ENCODE results near the gene PAN3.

Gene PAN3

GRCh38 chr13:28314879-28315278, 176.5 kb downstream of the PAN3 start:
- no peak for DNase-seq

- peak; percentile 26 to 56 (median 38) for DNase-seq
These were observed 177.8 kb downstream of the PAN3 start for GRCh38 chr13:28316129-28316528.

- DNase-seq, result peak; percentile 56 to 84 (median 64)
These were observed 178.5 kb downstream of the PAN3 start for GRCh38 chr13:28316836-28317235.

GRCh38 chr13:28318496-28318895, 180.2 kb downstream of the PAN3 start:
- DNase-seq, result no peak

GRCh38 chr13:28319528-28319927, 181.2 kb downstream of the PAN3 start:
- DNase-seq, result no peak

- DNase-seq, result no peak
These were observed 181.9 kb downstream of the PAN3 start for GRCh38 chr13:28320209-28320608.

GRCh38 chr13:28320884-28321574, 182.7 kb downstream of the PAN3 start:
- DNase-seq, result no peak

- DNase-seq, result no peak
These were observed 183.4 kb downstream of the PAN3 start for GRCh38 chr13:28321756-28322155.

- DNase-seq, result no peak
These were observed 184.0 kb downstream of the PAN3 start for GRCh38 chr13:28322256-28322905.

- peak; percentile 80 to 90 (median 84) for DNase-seq
These were observed 185.9 kb downstream of the PAN3 start for GRCh38 chr13:28324181-28324789.

GRCh38 chr13:28325022-28325421, 186.7 kb downstream of the PAN3 start:
- DNase-seq, result no peak

- no peak for DNase-seq
These were observed 187.7 kb downstream of the PAN3 start for GRCh38 chr13:28326056-28326455.

GRCh38 chr13:28327373-28328270, 189.3 kb downstream of the PAN3 start:
- no peak for DNase-seq

- no peak for DNase-seq
These were observed 189.9 kb downstream of the PAN3 start for GRCh38 chr13:28328271-28328607.

- DNase-seq, result peak; percentile 77 to 92 (median 83)
These were observed 191.2 kb downstream of the PAN3 start for GRCh38 chr13:28329395-28330158.

GRCh38 chr13:28333204-28333881, 195.0 kb downstream of the PAN3 start:
- DNase-seq, result no peak

GRCh38 chr13:28336193-28336657, 197.9 kb downstream of the PAN3 start:
- DNase-seq, result no peak

GRCh38 chr13:28337166-28338005, 199.0 kb downstream of the PAN3 start:
- DNase-seq, result no peak

- no peak for DNase-seq
These were observed 199.7 kb downstream of the PAN3 start for GRCh38 chr13:28338006-28338574.

GRCh38 chr13:28338742-28339141, 200.4 kb downstream of the PAN3 start:
- no peak for DNase-seq

Measured in suppressor macrophage (primary cell).